Suprapubic skin (tissue), 3 donors: ENCODE measurements around the gene CXCL11.

Source experiments
- EP300 ChIP-seq: sonication (generic); formaldehyde crosslinking; IDR thresholded peaks from one replicate; pipeline ENCODE4 v1.6.1; 2017; ENCODE audit warnings: antibody characterized with exemption
- TF ChIP-seq, protein P1 (sequence below), 2 donors: fragments of 200-600 bp in 1 of 2; fragments of 450-650 bp in 1 of 2; sonication (generic) in 1 of 2; IDR thresholded peaks; one replicate each; pipeline ENCODE4 v1.5.1; 2016 to 2019; ENCODE audit warnings: antibody characterized with exemption in 2 of 2, mild to moderate bottlenecking in 1 of 2, moderate library complexity in 1 of 2

DNA sequence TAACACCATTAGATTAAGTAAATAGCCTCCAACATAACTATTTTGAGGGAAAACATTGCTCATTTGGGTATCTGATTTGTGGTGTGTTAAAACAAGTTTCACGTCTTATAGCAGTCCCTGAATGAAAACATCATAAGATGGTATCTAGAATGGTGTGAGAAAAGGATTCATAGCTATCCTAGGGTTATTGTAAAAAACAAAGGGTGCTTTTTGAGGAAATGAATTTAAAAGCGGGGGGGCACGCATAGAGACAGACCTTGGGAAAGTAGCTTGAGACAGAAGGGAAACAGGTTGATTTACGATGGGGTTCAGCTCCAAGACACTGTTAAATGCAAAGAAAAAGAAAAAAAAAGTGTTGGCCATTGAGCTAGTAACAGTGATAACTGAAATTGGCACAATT, 11.8 kb downstream of the CXCL11 start:
- TF ChIP-seq, protein P1, sequence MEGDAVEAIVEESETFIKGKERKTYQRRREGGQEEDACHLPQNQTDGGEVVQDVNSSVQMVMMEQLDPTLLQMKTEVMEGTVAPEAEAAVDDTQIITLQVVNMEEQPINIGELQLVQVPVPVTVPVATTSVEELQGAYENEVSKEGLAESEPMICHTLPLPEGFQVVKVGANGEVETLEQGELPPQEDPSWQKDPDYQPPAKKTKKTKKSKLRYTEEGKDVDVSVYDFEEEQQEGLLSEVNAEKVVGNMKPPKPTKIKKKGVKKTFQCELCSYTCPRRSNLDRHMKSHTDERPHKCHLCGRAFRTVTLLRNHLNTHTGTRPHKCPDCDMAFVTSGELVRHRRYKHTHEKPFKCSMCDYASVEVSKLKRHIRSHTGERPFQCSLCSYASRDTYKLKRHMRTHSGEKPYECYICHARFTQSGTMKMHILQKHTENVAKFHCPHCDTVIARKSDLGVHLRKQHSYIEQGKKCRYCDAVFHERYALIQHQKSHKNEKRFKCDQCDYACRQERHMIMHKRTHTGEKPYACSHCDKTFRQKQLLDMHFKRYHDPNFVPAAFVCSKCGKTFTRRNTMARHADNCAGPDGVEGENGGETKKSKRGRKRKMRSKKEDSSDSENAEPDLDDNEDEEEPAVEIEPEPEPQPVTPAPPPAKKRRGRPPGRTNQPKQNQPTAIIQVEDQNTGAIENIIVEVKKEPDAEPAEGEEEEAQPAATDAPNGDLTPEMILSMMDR (IDR thresholded peaks at IDR 0.05), result no peak
- no peak for TF ChIP-seq EP300
